GM12878 (cell line): ENCODE data around the gene MAGI1. TPM values are rescaled to one million over a fixed set of nuclear protein-coding genes. Genes with fewer than 3 reads are reported as not detected.

Source experiments
- ATAC-seq: fragments of 200-7000 bp; cut with Tn5 transposase; 3 replicates; pipeline ENCODE4 v1.9.1; 2020; ENCODE audit warnings: mild to moderate bottlenecking, moderate library complexity
- BruUV-seq: library from RNA; stranded (reverse); fragments of 400-500 nt; replicated peaks from 2 replicates; lab custom pipeline; 2021; lab: Mats Ljungman, UMichigan
- CTCF ChIA-PET: fragments of 300-600 bp; sonication (Branson Sonifier 250); formaldehyde crosslinking; extraction: SDS; loops from one replicate; lab custom pipeline; 2021; ENCODE audit warnings: inconsistent platforms; lab: Yijun Ruan, JAX
- POLR2A ChIA-PET: fragments of 350-600 bp; formaldehyde crosslinking; extraction: SDS; loops from one replicate; lab custom pipeline; 2021; ENCODE audit warnings: inconsistent platforms; lab: Charles Lee
- RAD21 ChIA-PET: fragments of 300-600 bp; sonication (Branson Sonifier 250); formaldehyde crosslinking; loops from one replicate; lab custom pipeline; 2023; ENCODE audit warnings: antibody characterized with exemption; ENCODE audit not compliant: unreplicated experiment; lab: Charles Lee
- SMC1A ChIA-PET: fragments of 300-600 bp; sonication (Branson Sonifier 250); formaldehyde crosslinking; loops from one replicate; lab custom pipeline; 2023; ENCODE audit not compliant: unreplicated experiment, uncharacterized antibody; lab: Charles Lee
- DNase-seq: peaks from one replicate; pipeline ENCODE4 v3.0.0-alpha.2; 2011; ENCODE audit warnings: low read depth, low spot score
- FAIRE-seq: peaks from 3 replicates; lab custom pipeline; 2011; peaks lifted over from hg19 to GRCh38; lab: Jason Lieb, UNC
- H2AFZ ChIP-seq: 2 replicates; pipeline ENCODE4 v1.6.0; 2011; ENCODE audit warnings: low read depth, low read length, control low read depth; ENCODE audit not compliant: control insufficient read depth
- H3K27ac ChIP-seq: 2 replicates; pipeline ENCODE4 v1.5.1; 2011; ENCODE audit warnings: control low read depth; ENCODE audit not compliant: control insufficient read depth, insufficient read depth
- H3K27me3 ChIP-seq, 2 experiments: replicated peaks in 1 of 2; 2 replicates each; pipeline versions ENCODE4 v1.6.0 to v1.6.1; 2011; ENCODE audit warnings: low read length in 1 of 2; ENCODE audit not compliant: control insufficient read depth in 2 of 2, insufficient read depth in 2 of 2
- H3K36me3 ChIP-seq, 2 experiments: 2 replicates each; pipeline ENCODE4 v1.5.1; 2011; ENCODE audit warnings: low read length in 1 of 2; ENCODE audit not compliant: control insufficient read depth in 2 of 2, insufficient read depth in 2 of 2
- H3K4me1 ChIP-seq: 2 replicates; pipeline ENCODE4 v1.6.1; 2011; ENCODE audit warnings: mild to moderate bottlenecking, low read length, moderate library complexity, mixed read lengths; ENCODE audit not compliant: control insufficient read depth, insufficient read depth
- H3K4me2 ChIP-seq: 2 replicates; pipeline ENCODE4 v1.6.0; 2011; ENCODE audit warnings: control low read depth; ENCODE audit not compliant: control insufficient read depth, insufficient read depth
- H3K4me3 ChIP-seq: fragments of 200-600 bp; sonication (generic); 2 replicates; pipeline ENCODE4 v1.5.1; 2016
- H3K79me2 ChIP-seq: 2 replicates; pipeline ENCODE4 v1.6.0; 2011; ENCODE audit warnings: low read length; ENCODE audit not compliant: control insufficient read depth, insufficient read depth
- H3K9ac ChIP-seq: 2 replicates; pipeline ENCODE4 v1.8.0; 2011; ENCODE audit warnings: low read length, control low read depth, mixed read lengths; ENCODE audit not compliant: control insufficient read depth, insufficient read depth
- H3K9me3 ChIP-seq: replicated peaks from 3 replicates; pipeline ENCODE4 v1.5.1; 2011; ENCODE audit warnings: mild to moderate bottlenecking, low read length; ENCODE audit not compliant: control insufficient read depth, insufficient read depth
- H4K20me1 ChIP-seq: 2 replicates; pipeline ENCODE4 v1.6.0; 2011; ENCODE audit not compliant: control insufficient read depth, insufficient read depth
- BCL11A ChIP-seq: IDR thresholded peaks from 2 replicates; pipeline ENCODE4 v1.6.1; 2011; ENCODE audit warnings: low read depth, low read length
- HDAC6 ChIP-seq: fragments of 200-600 bp; sonication (generic); IDR thresholded peaks from one replicate; pipeline ENCODE4 v1.8.0; 2017; ENCODE audit warnings: antibody characterized with exemption; ENCODE audit not compliant: unreplicated experiment
- MTA3 ChIP-seq: IDR thresholded peaks from 2 replicates; pipeline ENCODE4 v1.6.1; 2012; ENCODE audit warnings: low read length, inconsistent platforms, borderline replicate concordance
- TARDBP ChIP-seq: IDR thresholded peaks from 2 replicates; pipeline ENCODE4 v1.6.1; 2016; ENCODE audit warnings: borderline replicate concordance
- ZNF207 ChIP-seq: fragments of 450-650 bp; IDR thresholded peaks from 2 replicates; pipeline ENCODE4 v1.6.1; 2014; ENCODE audit warnings: antibody characterized with exemption, mild to moderate bottlenecking, borderline replicate concordance
- in situ Hi-C: fragments of 300-500 bp; cut with MboI; formaldehyde crosslinking; loops from 9 replicates; pipeline ENCODE4 v1.14.3; 2018; ENCODE audit warnings: mixed read lengths
- intact Hi-C: fragments of 100-400 bp; cut with micrococcal nuclease; formaldehyde crosslinking; loops from one replicate; pipeline ENCODE4 v1.14.2; 2022; ENCODE audit not compliant: unreplicated experiment
- polyA plus RNA-seq, 11 experiments: library from polyadenylated mRNA; depleted of rRNA in 4 of 11; unstranded in 6 of 11; stranded (reverse) in 5 of 11; fragments of >200 nt; fragmentation: Nextera tagmentation in 4 of 11; fragmentation: Illumina TruSeq in 1 of 11; extraction: Ambion mirVana in 4 of 11; extraction: Trizol in 1 of 11; gene quantifications; 1 replicate in 1 of 11; 2 replicates in 10 of 11; pipeline versions ENCODE4 v1.2.1 to v1.2.3, GENCODE V29; 2011 to 2016; ENCODE audit warnings: inconsistent platforms in 2 of 11, missing spikeins in 2 of 11, low read depth in 1 of 11
- total RNA-seq, 4 experiments: library from RNA; depleted of rRNA in 3 of 4; stranded (reverse); fragments of >200 nt in 3 of 4; fragmentation: Illumina TruSeq in 1 of 4; extraction: Trizol in 1 of 4; gene quantifications; 2 replicates each; pipeline versions ENCODE4 v1.2.1 to v1.2.3, GENCODE V29; 2013 to 2021
- TF ChIP-seq, protein P1 (sequence below): IDR thresholded peaks from 2 replicates; pipeline ENCODE4 v1.6.1; 2012; ENCODE audit warnings: low read depth, low read length, improper control_type of control experiment
- TF ChIP-seq, protein P2 (sequence below): fragments of 450-650 bp; IDR thresholded peaks from 2 replicates; pipeline ENCODE4 v1.6.1; 2016; ENCODE audit warnings: mild to moderate bottlenecking, moderate library complexity, borderline replicate concordance
- TF ChIP-seq, protein P3 (sequence below): fragments of 150-350 bp; IDR thresholded peaks from 2 replicates; pipeline ENCODE4 v1.6.1; 2016; ENCODE audit warnings: low read depth, low read length
- TF ChIP-seq, protein P4 (sequence below): fragments of 450-650 bp; IDR thresholded peaks from 2 replicates; pipeline ENCODE4 v1.6.1; 2017; ENCODE audit warnings: mild to moderate bottlenecking
- TF ChIP-seq, protein P5 (sequence below): IDR thresholded peaks from 2 replicates; pipeline ENCODE4 v1.6.1; 2011; ENCODE audit warnings: borderline replicate concordance, low read depth, mild to moderate bottlenecking, moderate library complexity, low read length; ENCODE audit not compliant: insufficient read depth, poor library complexity, severe bottlenecking

The MAGI1 gene
- total and polyA plus RNA-seq, 10 of the 15 experiments (the other 5 are each of a cell fraction or from before 2014, with no cell fraction given): 0.02 to 3.3 (median 0.29) TPM; not detected in 1

DNA sequence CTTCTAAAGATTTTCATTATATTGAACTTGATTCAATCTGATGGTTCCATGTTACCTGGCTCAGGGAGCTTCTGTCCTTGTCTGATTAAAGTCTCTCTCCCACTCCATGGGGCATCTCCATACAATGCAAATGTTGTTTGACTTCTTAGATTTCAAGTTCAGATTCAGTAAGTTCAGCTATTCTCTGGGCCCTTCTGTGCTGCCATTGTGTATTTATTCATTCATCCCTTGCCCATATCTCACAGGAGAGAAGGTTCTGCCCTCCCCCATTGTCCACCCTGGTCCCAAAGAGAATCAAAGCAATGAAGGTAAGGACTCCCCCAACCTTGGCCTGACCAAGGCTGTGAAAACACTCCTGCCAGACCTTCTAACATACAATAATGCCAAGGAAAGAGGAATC, 669.9 kb downstream of the MAGI1 start:
- no peak overlapping the region for H3K9ac ChIP-seq
- no peak for ATAC-seq

More for the DNA sequence above, 669.9 kb downstream of the MAGI1 start:
- Histone ChIP-seq H3K9me3 (no peaks in the 10 kb centered on the region), H3K4me3 (no peak overlapping the region), H3K36me3 (no peaks in the 10 kb centered on the region), H3K27ac (no peak overlapping the region), H3K79me2 (no peaks in the 10 kb centered on the region), H3K4me1 (no peaks in the 10 kb centered on the region), H3K27me3 (no peaks in the 10 kb centered on the region), H4K20me1 (no peaks in the 10 kb centered on the region), H2AFZ (no peak overlapping the region), H3K4me2 (no peak overlapping the region)
- ChIA-PET SMC1A (no interaction called here), RAD21 (no interaction called here), POLR2A (no interaction called here), CTCF (no interaction called here)
- intact Hi-C loops: no loop called here
- no TSS peak for BruUV-seq
- DNase-seq: no peak
- in situ Hi-C loops: no loop called here
- FAIRE-seq: no peak
- TF ChIP-seq, protein P1, sequence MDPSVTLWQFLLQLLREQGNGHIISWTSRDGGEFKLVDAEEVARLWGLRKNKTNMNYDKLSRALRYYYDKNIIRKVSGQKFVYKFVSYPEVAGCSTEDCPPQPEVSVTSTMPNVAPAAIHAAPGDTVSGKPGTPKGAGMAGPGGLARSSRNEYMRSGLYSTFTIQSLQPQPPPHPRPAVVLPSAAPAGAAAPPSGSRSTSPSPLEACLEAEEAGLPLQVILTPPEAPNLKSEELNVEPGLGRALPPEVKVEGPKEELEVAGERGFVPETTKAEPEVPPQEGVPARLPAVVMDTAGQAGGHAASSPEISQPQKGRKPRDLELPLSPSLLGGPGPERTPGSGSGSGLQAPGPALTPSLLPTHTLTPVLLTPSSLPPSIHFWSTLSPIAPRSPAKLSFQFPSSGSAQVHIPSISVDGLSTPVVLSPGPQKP: no peak
- TF ChIP-seq BCL11A: no peak
- TF ChIP-seq, protein P2, sequence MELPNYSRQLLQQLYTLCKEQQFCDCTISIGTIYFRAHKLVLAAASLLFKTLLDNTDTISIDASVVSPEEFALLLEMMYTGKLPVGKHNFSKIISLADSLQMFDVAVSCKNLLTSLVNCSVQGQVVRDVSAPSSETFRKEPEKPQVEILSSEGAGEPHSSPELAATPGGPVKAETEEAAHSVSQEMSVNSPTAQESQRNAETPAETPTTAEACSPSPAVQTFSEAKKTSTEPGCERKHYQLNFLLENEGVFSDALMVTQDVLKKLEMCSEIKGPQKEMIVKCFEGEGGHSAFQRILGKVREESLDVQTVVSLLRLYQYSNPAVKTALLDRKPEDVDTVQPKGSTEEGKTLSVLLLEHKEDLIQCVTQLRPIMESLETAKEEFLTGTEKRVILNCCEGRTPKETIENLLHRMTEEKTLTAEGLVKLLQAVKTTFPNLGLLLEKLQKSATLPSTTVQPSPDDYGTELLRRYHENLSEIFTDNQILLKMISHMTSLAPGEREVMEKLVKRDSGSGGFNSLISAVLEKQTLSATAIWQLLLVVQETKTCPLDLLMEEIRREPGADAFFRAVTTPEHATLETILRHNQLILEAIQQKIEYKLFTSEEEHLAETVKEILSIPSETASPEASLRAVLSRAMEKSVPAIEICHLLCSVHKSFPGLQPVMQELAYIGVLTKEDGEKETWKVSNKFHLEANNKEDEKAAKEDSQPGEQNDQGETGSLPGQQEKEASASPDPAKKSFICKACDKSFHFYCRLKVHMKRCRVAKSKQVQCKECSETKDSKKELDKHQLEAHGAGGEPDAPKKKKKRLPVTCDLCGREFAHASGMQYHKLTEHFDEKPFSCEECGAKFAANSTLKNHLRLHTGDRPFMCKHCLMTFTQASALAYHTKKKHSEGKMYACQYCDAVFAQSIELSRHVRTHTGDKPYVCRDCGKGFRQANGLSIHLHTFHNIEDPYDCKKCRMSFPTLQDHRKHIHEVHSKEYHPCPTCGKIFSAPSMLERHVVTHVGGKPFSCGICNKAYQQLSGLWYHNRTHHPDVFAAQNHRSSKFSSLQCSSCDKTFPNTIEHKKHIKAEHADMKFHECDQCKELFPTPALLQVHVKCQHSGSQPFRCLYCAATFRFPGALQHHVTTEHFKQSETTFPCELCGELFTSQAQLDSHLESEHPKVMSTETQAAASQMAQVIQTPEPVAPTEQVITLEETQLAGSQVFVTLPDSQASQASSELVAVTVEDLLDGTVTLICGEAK: no peak
- TF ChIP-seq, protein P3, sequence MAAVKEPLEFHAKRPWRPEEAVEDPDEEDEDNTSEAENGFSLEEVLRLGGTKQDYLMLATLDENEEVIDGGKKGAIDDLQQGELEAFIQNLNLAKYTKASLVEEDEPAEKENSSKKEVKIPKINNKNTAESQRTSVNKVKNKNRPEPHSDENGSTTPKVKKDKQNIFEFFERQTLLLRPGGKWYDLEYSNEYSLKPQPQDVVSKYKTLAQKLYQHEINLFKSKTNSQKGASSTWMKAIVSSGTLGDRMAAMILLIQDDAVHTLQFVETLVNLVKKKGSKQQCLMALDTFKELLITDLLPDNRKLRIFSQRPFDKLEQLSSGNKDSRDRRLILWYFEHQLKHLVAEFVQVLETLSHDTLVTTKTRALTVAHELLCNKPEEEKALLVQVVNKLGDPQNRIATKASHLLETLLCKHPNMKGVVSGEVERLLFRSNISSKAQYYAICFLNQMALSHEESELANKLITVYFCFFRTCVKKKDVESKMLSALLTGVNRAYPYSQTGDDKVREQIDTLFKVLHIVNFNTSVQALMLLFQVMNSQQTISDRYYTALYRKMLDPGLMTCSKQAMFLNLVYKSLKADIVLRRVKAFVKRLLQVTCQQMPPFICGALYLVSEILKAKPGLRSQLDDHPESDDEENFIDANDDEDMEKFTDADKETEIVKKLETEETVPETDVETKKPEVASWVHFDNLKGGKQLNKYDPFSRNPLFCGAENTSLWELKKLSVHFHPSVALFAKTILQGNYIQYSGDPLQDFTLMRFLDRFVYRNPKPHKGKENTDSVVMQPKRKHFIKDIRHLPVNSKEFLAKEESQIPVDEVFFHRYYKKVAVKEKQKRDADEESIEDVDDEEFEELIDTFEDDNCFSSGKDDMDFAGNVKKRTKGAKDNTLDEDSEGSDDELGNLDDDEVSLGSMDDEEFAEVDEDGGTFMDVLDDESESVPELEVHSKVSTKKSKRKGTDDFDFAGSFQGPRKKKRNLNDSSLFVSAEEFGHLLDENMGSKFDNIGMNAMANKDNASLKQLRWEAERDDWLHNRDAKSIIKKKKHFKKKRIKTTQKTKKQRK: no peak
- no peak for TF ChIP-seq HDAC6
- no peak for TF ChIP-seq ZNF207
- no peak for TF ChIP-seq MTA3
- TF ChIP-seq, protein P4, sequence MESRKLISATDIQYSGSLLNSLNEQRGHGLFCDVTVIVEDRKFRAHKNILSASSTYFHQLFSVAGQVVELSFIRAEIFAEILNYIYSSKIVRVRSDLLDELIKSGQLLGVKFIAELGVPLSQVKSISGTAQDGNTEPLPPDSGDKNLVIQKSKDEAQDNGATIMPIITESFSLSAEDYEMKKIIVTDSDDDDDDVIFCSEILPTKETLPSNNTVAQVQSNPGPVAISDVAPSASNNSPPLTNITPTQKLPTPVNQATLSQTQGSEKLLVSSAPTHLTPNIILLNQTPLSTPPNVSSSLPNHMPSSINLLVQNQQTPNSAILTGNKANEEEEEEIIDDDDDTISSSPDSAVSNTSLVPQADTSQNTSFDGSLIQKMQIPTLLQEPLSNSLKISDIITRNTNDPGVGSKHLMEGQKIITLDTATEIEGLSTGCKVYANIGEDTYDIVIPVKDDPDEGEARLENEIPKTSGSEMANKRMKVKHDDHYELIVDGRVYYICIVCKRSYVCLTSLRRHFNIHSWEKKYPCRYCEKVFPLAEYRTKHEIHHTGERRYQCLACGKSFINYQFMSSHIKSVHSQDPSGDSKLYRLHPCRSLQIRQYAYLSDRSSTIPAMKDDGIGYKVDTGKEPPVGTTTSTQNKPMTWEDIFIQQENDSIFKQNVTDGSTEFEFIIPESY: no peak
- TF ChIP-seq, protein P5, sequence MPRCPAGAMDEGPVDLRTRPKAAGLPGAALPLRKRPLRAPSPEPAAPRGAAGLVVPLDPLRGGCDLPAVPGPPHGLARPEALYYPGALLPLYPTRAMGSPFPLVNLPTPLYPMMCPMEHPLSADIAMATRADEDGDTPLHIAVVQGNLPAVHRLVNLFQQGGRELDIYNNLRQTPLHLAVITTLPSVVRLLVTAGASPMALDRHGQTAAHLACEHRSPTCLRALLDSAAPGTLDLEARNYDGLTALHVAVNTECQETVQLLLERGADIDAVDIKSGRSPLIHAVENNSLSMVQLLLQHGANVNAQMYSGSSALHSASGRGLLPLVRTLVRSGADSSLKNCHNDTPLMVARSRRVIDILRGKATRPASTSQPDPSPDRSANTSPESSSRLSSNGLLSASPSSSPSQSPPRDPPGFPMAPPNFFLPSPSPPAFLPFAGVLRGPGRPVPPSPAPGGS: no peak
- no peak for TF ChIP-seq TARDBP
